Breast epithelium (tissue), 3 donors: ENCODE results near the gene DRG1.

Experiments
- CTCF ChIP-seq, 3 donors: fragments of 450-650 bp; IDR thresholded peaks; one replicate each; pipeline ENCODE4 v1.5.1; 2016 to 2017; ENCODE audit warnings: antibody characterized with exemption in 3 of 3, mild to moderate bottlenecking in 3 of 3, moderate library complexity in 3 of 3
- POLR2A ChIP-seq: fragments of 450-650 bp; IDR thresholded peaks from one replicate; pipeline ENCODE4 v1.6.1; 2016; ENCODE audit warnings: antibody characterized with exemption, mild to moderate bottlenecking, moderate library complexity
- POLR2AphosphoS5 ChIP-seq, 3 donors: sonication (generic); formaldehyde crosslinking; IDR thresholded peaks; one replicate each; pipeline ENCODE4 v1.6.1; 2017; ENCODE audit warnings: antibody characterized with exemption in 3 of 3

GRCh38 chr22:31475800-31476199 lies 76.4 kb downstream of the DRG1 start:
- TF ChIP-seq CTCF (IDR thresholded peaks at IDR 0.05) (no peak), POLR2A (no peak), POLR2AphosphoS5 (IDR thresholded peaks at IDR 0.05) (no peak)
